ENCODE measurements around the gene GRK7. TPM values are rescaled to one million over a fixed set of nuclear protein-coding genes. Genes with fewer than 3 reads are reported as not detected.

GRK7 gene
- total and polyA plus RNA-seq, 2 donors (not counting 3 experiments of a cell fraction or from before 2014, with no cell fraction given), result not detected

DNA sequence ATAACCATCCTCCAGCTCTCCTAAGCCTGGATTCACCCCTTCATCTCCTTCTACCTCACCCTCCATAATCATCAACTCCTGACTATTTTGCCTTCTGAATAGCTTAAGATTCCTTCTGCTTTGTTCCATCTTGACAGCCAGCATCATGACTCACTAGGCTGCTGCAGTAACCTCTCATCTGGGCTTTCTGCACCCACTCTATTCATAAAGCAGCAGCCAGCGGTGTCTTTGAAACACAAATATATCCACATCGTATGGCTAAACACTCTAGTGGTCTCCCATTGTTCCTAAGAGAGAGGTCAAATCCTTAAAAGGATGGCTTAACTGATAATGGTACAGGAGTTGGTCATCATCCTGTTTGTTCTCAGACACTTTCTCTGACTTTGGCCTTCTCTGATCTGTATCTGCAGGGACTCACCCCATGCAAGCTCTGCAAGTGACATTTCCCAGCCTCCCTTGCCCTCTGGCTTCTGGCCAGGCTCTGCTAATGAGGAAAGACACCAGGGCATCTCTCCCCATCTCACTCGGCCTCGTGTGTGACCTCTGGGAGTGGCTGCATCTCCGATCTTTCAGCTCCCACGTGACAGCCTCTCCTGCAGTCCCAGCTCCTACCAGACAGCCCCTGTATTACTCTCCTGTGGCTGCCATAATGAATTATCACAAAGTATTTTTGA lies 6.2 kb downstream of the GRK7 start:
- H3K9me1 ChIP-seq (replicated peaks; ENCODE audit: control insufficient read depth, extremely low read depth, insufficient read depth, low read length), result no peaks in the 10 kb centered on the region
- no peaks in the 10 kb centered on the region for H3K36me3 ChIP-seq (ENCODE audit: control insufficient read depth in 2 of 2, extremely low read depth in 1 of 2, insufficient read depth in 2 of 2, low read length in 2 of 2)
- intact Hi-C loops (cut with micrococcal nuclease), result no loop called here
- no peaks in the 10 kb centered on the region for H4K20me1 ChIP-seq (replicated peaks; ENCODE audit: control insufficient read depth, extremely low read depth, insufficient read depth, low read length)
- H3K4me1 ChIP-seq (ENCODE audit: control insufficient read depth, extremely low read depth, insufficient read depth, low read length), result peaks cover 3% of the 10 kb centered on the region
- TF ChIP-seq GATA2 (IDR thresholded peaks at IDR 0.05; ENCODE audit: insufficient read depth, insufficient read length, low read depth, low read length) (peak; percentile 65), MYC (IDR thresholded peaks at IDR 0.05; ENCODE audit: low read depth, low read length) (no peak), EZH2 (IDR thresholded peaks at IDR 0.05; ENCODE audit: borderline replicate concordance, low read depth, low read length, severe bottlenecking) (no peak), FOS (IDR thresholded peaks at IDR 0.05; ENCODE audit: borderline replicate concordance, insufficient read depth, low read length) (peak; percentile 44), JUN (IDR thresholded peaks at IDR 0.05; ENCODE audit: borderline replicate concordance, insufficient read depth, insufficient read length, low read depth) (peak; percentile 7)
- TF ChIP-seq, protein P1, sequence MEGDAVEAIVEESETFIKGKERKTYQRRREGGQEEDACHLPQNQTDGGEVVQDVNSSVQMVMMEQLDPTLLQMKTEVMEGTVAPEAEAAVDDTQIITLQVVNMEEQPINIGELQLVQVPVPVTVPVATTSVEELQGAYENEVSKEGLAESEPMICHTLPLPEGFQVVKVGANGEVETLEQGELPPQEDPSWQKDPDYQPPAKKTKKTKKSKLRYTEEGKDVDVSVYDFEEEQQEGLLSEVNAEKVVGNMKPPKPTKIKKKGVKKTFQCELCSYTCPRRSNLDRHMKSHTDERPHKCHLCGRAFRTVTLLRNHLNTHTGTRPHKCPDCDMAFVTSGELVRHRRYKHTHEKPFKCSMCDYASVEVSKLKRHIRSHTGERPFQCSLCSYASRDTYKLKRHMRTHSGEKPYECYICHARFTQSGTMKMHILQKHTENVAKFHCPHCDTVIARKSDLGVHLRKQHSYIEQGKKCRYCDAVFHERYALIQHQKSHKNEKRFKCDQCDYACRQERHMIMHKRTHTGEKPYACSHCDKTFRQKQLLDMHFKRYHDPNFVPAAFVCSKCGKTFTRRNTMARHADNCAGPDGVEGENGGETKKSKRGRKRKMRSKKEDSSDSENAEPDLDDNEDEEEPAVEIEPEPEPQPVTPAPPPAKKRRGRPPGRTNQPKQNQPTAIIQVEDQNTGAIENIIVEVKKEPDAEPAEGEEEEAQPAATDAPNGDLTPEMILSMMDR (IDR thresholded peaks at IDR 0.05; ENCODE audit: extremely low read depth in 1 of 2, insufficient read depth in 1 of 2, low read depth in 1 of 2, low read length in 2 of 2), result no peak
- H3K4me3 ChIP-seq (replicated peaks in 1 of 3; ENCODE audit: insufficient read depth in 1 of 3, low read depth in 1 of 3, low read length in 3 of 3), result no peak overlapping the region
- no peak overlapping the region for H3K27ac ChIP-seq (ENCODE audit: insufficient read depth, low read depth, low read length)
- H3K27me3 ChIP-seq (ENCODE audit: control insufficient read depth in 2 of 2, insufficient read depth in 2 of 2, low read length in 2 of 2), result no peaks in the 10 kb centered on the region
- POLR2A ChIA-PET, result no interaction called here
- BruUV-seq (replicated peaks), result no TSS peak
- DNase-seq (ENCODE audit: low read depth, low spot score) (peak; percentile 47), FAIRE-seq (no peak)
- CTCF ChIA-PET, result interaction anchor here (0.8 to 1.6 kb wide), 4 partner anchors 13 to 144 kb away, joined by 3 to 4 read pairs (median 3); no protein-coding TSS in a partner anchor
- no peaks in the 10 kb centered on the region for H3K79me2 ChIP-seq (ENCODE audit: control insufficient read depth, insufficient read depth, low read length)
- dilution Hi-C loops (cut with MboI; ENCODE audit: extremely low pct_ligation_motif_present, low sequenced_read_pairs), result no loop called here
- H3K9ac ChIP-seq (replicated peaks; ENCODE audit: extremely low read depth, insufficient read depth, low read length), result no peak overlapping the region
- no peak overlapping the region for H3K4me2 ChIP-seq (ENCODE audit: insufficient read depth, low read length)
- H3K9me3 ChIP-seq (replicated peaks; ENCODE audit: control insufficient read depth, insufficient read depth, low read length), result no peaks in the 10 kb centered on the region
- H2AFZ ChIP-seq (ENCODE audit: low read depth, low read length), result no peak overlapping the region

Data from endothelial cell of umbilical vein (primary cell).